Measurements from ENCODE around the gene PACS1.

The PACS1 gene

GRCh38 chr11:66280428-66280827 is 210.4 kb downstream of the PACS1 start:
- DNase-seq: no peak

DNA sequence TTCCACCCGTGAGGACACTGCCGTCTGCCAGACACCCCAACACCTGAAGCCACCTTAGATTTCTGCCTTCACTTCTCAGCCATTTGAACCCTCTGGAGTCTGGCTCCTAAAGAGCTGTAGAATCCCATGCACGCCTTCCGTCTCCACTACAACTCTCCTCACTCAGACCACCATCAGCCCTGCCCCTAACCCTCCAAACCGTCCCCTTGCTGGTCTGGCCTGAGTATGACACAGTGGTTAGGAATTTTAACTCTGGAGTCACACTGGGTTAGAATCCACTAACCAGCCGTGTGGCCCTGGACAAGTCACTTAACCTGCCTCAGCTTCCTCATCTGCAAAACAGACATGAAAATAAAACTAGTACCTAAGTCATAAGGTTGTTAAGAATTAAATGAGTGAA is 210.9 kb downstream of the PACS1 start:
- DNase-seq: no peak

- DNase-seq: no peak
Observed at GRCh38 chr11:66281776-66282467, 211.8 kb downstream of the PACS1 start.

- DNase-seq: peak; percentile 96
Observed at GRCh38 chr11:66282468-66283455, 212.7 kb downstream of the PACS1 start.

DNA sequence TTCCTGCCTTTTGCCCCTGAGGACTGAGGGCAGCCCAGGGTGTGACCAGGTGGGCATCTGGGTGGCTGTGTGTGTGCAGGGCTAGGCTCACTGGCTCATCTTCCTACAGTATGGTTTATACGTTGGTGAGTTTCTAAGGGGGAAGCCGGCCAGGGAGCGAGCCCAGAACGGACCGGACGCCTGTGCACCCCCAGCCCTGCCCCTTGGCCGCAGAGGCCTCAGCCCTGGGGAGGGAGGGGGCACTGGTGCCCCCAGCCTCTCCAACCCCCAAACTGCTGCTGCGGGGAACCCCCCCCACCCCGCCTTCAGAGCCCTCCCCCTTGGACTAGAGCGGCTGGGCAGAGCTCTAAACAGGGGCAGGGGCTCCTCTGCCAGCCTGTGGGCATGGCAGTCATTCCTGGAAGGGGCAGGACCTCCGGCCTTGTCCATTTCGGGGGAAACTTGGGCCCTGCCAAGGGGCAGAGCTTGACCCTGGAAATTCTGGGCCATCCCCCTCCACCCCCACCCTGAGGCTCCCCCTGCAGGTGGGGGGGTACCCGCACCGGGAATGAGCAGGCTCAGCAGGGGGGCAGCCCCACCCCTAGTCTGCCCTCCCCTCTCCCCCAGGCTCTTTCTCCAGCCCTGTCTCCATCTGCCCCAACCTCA is 213.5 kb downstream of the PACS1 start:
- DNase-seq: no peak

- DNase-seq: no peak
Observed at GRCh38 chr11:66284526-66285078, 214.5 kb downstream of the PACS1 start.

DNA sequence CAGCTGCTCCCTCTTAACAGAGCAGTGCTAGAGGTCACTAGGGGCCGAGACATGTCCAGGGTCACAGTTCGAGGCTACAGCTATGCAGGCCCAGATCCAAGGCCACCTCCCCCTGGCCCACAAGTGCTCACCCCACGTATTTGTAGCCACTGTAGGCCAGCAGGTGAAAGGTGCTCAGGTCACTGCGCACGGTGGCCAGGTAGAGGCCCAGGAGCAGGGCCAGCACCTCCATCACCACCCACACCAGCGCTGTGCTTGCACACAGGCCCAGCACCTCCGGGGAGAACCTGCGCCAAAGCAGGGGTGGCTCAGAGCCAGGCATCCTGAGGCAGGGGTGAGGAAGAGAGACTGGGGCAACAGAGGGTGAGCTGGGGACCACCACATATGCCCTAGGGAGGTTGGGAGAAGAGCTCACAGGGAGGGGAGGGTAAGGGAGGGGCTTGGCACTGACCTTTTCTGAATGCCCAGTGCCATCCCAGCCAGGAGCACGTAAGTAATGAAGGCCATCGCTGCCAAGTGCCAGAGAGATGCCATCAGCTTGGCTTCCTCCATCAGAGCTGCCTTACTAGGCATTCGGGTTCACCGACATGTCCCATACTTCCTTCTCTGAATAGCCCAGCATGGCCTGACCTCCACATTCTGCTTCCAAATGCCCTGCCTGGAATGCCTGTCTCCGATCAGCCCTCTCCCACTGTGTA is 215.3 kb downstream of the PACS1 start:
- no peak for DNase-seq

- no peak for DNase-seq
Observed at GRCh38 chr11:66286699-66287098, 216.6 kb downstream of the PACS1 start.

DNA sequence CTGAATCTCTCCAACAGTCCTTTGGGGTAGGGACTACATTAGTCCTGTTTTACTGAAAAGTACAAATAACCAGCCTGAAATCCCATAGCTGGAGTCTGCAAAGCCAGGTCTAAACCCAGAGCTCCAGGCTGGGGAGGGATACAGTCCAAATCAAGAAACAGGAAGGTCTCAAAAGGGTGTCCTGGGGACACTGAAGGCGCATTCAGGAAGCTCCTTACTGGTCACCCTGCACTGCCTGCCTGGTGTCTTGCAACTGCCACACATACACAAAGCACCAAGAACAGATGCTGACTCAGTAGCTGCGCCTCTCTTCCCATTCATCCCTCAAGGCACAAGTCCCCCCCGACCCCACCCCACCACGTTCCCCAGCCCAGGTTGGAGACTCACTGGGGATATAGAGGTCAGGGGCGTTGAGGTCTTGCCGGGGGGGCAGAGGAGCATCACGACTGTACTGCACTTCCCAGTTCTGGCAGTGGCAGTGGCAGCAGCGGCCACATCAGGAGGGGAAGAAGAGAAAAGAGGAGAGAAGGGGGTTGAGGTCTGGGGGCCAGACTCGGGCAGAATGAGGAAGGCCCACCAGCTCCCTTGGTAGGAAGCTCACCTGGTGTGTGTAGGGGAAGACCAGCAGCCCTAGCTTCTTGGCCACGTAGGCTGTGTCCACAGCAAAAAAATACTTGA is 217.3 kb downstream of the PACS1 start:
- DNase-seq: no peak

DNA sequence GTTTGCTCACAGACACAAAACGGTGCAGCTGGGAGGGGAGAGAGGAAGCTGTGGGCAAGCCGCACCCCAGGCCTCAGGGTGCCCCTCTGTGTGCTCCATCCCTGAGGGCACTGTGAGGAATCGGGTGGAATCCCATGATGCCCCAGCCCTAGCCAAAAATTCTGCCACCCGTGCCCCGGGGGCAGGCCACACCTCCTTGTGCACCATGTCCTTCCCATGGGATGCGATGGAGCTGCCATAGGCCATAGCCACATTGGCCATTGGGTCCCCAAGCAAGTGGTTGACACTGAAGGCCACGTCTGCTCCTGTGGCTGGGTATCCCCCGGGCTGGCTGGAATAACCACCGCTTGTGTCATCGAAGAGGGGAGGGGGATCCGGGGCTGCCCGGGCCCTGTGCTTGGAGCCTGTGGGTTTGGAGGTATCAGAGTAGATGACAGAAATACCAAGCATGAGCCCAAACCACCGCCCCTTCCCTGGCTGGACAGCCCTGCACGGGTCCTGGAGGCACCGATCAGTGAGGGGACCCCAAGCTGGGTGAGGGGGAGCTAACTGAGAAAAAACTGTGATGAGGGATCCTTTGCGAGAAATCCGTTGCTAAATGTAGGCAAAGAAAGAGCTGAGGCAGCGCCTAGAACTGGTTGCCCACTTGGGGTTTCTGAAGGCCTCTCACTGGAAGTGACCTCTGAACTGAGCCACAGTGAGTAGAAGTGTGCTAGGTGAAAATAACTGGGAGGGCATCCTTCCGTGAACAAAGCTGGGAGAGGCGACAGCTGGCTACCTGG is 218.0 kb downstream of the PACS1 start:
- DNase-seq: no peak

DNA sequence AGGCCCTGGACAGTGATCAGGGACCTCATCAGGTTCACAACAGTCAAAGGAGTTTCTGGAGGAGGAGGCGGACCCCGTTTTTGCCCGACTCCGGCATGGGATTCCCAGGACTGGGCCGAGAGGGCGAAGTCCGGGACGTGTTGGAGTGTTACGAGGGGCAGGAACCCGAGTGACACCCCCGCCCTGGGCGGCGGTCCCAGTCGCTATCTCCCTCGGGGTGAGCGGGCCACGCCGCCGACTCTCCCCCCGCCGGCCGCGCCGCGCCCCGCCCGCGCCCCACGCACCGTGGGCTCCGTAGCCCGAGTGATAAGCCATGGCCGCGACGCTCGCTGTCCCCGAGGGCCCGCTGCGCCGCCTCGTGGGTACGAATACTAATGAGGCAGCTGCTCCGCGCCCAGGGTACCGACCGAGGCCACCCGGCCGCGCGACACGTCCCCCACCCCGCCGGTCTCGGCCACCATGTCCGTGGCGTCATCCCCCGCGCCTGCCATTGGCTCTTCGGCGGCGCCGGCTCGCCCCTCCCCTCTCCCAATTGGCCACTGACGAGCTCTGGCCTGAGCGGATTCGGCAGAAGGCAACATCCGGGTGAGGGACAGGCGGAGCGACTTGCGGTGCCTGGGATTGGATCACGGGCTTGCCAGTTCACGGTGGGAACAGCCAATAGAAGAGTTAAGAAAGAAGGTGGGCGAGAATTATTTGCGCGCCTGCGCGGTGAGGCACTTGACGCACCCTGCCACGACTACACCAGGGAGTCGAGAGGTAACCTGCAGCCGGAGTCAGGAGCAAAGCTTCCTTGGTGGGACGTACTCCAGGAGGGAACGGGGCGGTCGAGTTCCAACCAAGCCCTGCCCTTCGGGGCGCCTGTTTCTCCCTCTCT is 218.8 kb downstream of the PACS1 start, which contains the start of gene YIF1A:
Gene YIF1A (minus strand): TSS at position 473 of the 877 bp plus-strand sequence. CDS start 158 bp downstream, at position 315.
- DNase-seq: peak; percentile 93

- peak; percentile 64 for DNase-seq
Observed at GRCh38 chr11:66289548-66290329, 219.7 kb downstream of the PACS1 start.

DNA sequence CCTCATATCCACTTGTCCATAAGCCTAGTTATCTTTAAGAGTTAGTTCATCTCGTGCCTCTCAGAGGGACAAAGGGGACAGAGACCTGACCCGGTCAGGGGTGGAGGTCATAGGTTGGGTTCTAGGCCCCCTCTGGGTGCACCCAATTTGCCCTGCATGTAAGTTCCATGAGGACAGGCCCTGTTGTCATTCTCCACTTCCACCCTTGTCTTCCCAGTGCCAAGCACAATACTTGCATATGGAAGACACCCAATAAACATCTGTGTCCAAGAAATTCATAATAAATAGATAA is 220.2 kb downstream of the PACS1 start:
- DNase-seq: no peak

GRCh38 chr11:66291303-66291705 is 221.2 kb downstream of the PACS1 start:
- no peak for DNase-seq

GRCh38 chr11:66291706-66292542 is 221.9 kb downstream of the PACS1 start, which contains the start of gene TMEM151A:
Gene TMEM151A, plus strand, starts transcription at chr11:66291894. Its CDS starts 120 bp downstream, at chr11:66292014.
- no peak for DNase-seq

DNA sequence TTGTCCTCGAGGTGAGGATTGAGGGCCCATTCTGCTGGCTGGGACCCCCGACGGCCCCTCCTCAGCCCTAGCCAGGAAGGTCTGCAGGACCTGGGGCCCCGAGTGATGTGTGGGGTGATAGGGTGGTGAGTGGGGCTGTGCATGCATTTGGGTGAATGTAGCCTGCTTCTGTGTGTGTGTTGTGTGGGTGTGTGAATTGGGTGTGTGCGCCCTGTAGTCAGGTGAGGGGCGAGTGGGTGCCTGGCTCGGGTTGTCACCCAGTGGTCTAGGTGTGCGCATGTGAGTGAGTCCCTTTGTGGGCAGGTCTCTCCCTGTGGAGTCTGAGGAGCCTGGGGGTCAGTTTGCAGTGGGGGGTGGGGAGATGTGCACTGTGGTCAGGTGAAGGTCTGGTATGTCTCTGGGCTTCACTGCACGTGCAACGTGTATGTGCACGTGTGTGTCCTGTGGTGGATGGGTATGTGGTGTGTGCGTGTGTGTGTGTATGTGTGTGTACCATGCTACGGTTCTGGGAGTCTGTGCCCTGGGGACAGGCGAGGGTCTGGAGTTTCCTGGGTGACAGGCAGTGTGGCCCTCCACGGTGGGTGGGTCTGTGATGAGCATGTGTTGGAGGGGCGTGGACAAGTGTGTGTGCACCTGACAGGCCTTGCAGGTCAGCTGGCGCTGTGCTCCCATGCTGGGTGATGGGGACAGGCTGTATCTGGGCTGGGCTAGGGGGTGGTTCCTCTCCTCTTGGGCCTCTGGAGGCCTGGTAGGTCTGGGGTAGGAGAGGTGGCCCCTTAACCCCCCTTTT is 222.7 kb downstream of the PACS1 start:
- DNase-seq: no peak

- DNase-seq: no peak
Observed at GRCh38 chr11:66293352-66293751, 223.3 kb downstream of the PACS1 start.

Data from activated T-cell treated with anti-CD3 and anti-CD28 coated beads for 4 hours (primary cell).